Sigmoid colon (tissue), 7 donors: Measurements from ENCODE around the gene PCDH15. TPM values are rescaled to one million over a fixed set of nuclear protein-coding genes. Genes with fewer than 3 reads are reported as not detected.

Source experiments
- DNase-seq: peaks from one replicate; pipeline ENCODE4 v3.0.0-alpha.2; 2019
- H3K27ac ChIP-seq, 4 donors: fragments of 200-600 bp; sonication (generic); one replicate each; pipeline ENCODE4 v1.5.1; 2016 to 2019; ENCODE audit warnings: mild to moderate bottlenecking in 1 of 4
- H3K27me3 ChIP-seq, 3 donors: fragments of 200-600 bp; sonication (generic); one replicate each; pipeline ENCODE4 v1.5.1; 2019; ENCODE audit warnings: mild to moderate bottlenecking in 1 of 3
- H3K36me3 ChIP-seq, 4 donors: fragments of 200-600 bp; sonication (generic); one replicate each; pipeline ENCODE4 v1.5.1; 2016 to 2019
- H3K4me1 ChIP-seq, 4 donors: fragments of 200-600 bp; sonication (generic); one replicate each; pipeline ENCODE4 v1.5.1; 2017 to 2019
- H3K4me3 ChIP-seq, 4 donors: fragments of 200-600 bp; sonication (generic); one replicate each; pipeline ENCODE4 v1.5.1; 2017 to 2019; ENCODE audit warnings: mild to moderate bottlenecking in 2 of 4, moderate library complexity in 1 of 4
- H3K9me3 ChIP-seq, 4 donors: fragments of 200-600 bp in 3 of 4; sonication (generic) in 3 of 4; one replicate each; pipeline versions ENCODE4 v1.5.1 to v1.6.1; 2013 to 2019
- CTCF ChIP-seq, 4 experiments: fragments of 450-650 bp in 3 of 4; fragments of 200-600 bp in 1 of 4; IDR thresholded peaks; one replicate each; pipeline ENCODE4 v1.5.1; 2016 to 2019; ENCODE audit warnings: antibody characterized with exemption in 4 of 4, mild to moderate bottlenecking in 3 of 4, moderate library complexity in 2 of 4
- EP300 ChIP-seq, 4 donors: sonication (generic); formaldehyde crosslinking; IDR thresholded peaks; one replicate each; pipeline ENCODE4 v1.6.1; 2017; ENCODE audit warnings: antibody characterized with exemption in 4 of 4
- POLR2A ChIP-seq, 2 donors: fragments of 450-650 bp; IDR thresholded peaks; one replicate each; pipeline ENCODE4 v1.6.1; 2016; ENCODE audit warnings: antibody characterized with exemption in 2 of 2, mild to moderate bottlenecking in 2 of 2, moderate library complexity in 2 of 2
- POLR2AphosphoS5 ChIP-seq, 4 donors: sonication (generic); formaldehyde crosslinking; IDR thresholded peaks; one replicate each; pipeline ENCODE4 v1.6.1; 2017; ENCODE audit warnings: antibody characterized with exemption in 4 of 4
- WGBS, 2 donors: extraction: QIAGEN DNeasy Blood & Tissue Kit; methylation state at CpG; one replicate each; pipeline ENCODE4 v1.1.7; 2013; 5-methylcytosine and 5-hydroxymethylcytosine counted together
- intact Hi-C: fragments of 100-400 bp; cut with DNase I; formaldehyde crosslinking; loops from one replicate; pipeline ENCODE4 v1.15.1; 2023
- polyA plus RNA-seq, 3 donors: library from polyadenylated mRNA; stranded (reverse); fragments of 200-250 nt; gene quantifications; one replicate each; pipeline ENCODE4 v1.2.3, GENCODE V29; 2013
- total RNA-seq, 4 donors: library from RNA; depleted of rRNA; stranded (reverse); fragments of >200 nt; gene quantifications; one replicate each; pipeline ENCODE4 v1.1.0, GENCODE V29; 2016
- donor health status: healthy with polysubstance abuse.
- donor health status: Bipolar disorder and iron deficiency.
- donor health status: healthy.

Gene PCDH15
- total and polyA plus RNA-seq, 7 donors: 0.14 to 0.71 (median 0.16) TPM; not detected in 2

GRCh38 chr10:54799506-54799905, 1.5 kb downstream of the PCDH15 start:
- Histone ChIP-seq H3K9me3 (no peaks in the 10 kb centered on the region), H3K36me3 (no peaks in the 10 kb centered on the region), H3K27me3 (no peaks in the 10 kb centered on the region), H3K4me3 (no peak overlapping the region), H3K27ac (no peak overlapping the region), H3K4me1 (no peaks in the 10 kb centered on the region)
- intact Hi-C loops: no loop called here
- TF ChIP-seq EP300 (IDR thresholded peaks at IDR 0.05): no peak
- no peak for TF ChIP-seq CTCF (IDR thresholded peaks at IDR 0.05)
- TF ChIP-seq POLR2AphosphoS5 (IDR thresholded peaks at IDR 0.05): no peak
- no peak for TF ChIP-seq POLR2A (IDR thresholded peaks at IDR 0.05)
- 27 to 62% methylated on average over 1 of the region's 1 CpG for WGBS, 2 donors
- no peak for DNase-seq

GRCh38 chr10:54797636-54798321, 3.3 kb downstream of the PCDH15 start:
- 55 to 71% methylated on average over 9 of the region's 9 CpGs for WGBS, 2 donors
- DNase-seq: no peak
- H3K9me3 ChIP-seq: no peaks in the 10 kb centered on the region
- no peaks in the 10 kb centered on the region for H3K4me1 ChIP-seq
- H3K27me3 ChIP-seq: no peaks in the 10 kb centered on the region
- H3K27ac ChIP-seq: no peak overlapping the region
- TF ChIP-seq POLR2AphosphoS5 (IDR thresholded peaks at IDR 0.05) (no peak), POLR2A (IDR thresholded peaks at IDR 0.05) (no peak), EP300 (IDR thresholded peaks at IDR 0.05) (no peak), CTCF (IDR thresholded peaks at IDR 0.05) (no peak)
- no peaks in the 10 kb centered on the region for H3K36me3 ChIP-seq
- H3K4me3 ChIP-seq: no peak overlapping the region
- intact Hi-C loops: no loop called here

GRCh38 chr10:54796881-54797280, 4.2 kb downstream of the PCDH15 start:
- intact Hi-C loops: no loop called here
- no peaks in the 10 kb centered on the region for H3K4me1 ChIP-seq
- no peaks in the 10 kb centered on the region for H3K9me3 ChIP-seq
- H3K4me3 ChIP-seq: no peak overlapping the region
- 69 to 78% methylated on average over 3 of the region's 3 CpGs for WGBS, 2 donors
- H3K27me3 ChIP-seq: no peaks in the 10 kb centered on the region
- no peak for DNase-seq
- H3K36me3 ChIP-seq: no peaks in the 10 kb centered on the region
- no peak overlapping the region for H3K27ac ChIP-seq
- TF ChIP-seq CTCF (IDR thresholded peaks at IDR 0.05) (no peak), POLR2AphosphoS5 (IDR thresholded peaks at IDR 0.05) (no peak), EP300 (IDR thresholded peaks at IDR 0.05) (no peak), POLR2A (IDR thresholded peaks at IDR 0.05) (no peak)

GRCh38 chr10:54776622-54777021, 24.4 kb downstream of the PCDH15 start:
- Histone ChIP-seq H3K4me3 (no peak overlapping the region), H3K36me3 (no peaks in the 10 kb centered on the region), H3K27me3 (no peaks in the 10 kb centered on the region), H3K27ac (no peak overlapping the region), H3K9me3 (no peaks in the 10 kb centered on the region), H3K4me1 (no peaks in the 10 kb centered on the region)
- no peak for TF ChIP-seq POLR2A (IDR thresholded peaks at IDR 0.05)
- no peak for DNase-seq
- intact Hi-C loops: no loop called here
- WGBS, 2 donors: 86 to 89% methylated on average over 4 of the region's 4 CpGs

GRCh38 chr10:54772468-54773122, 28.4 kb downstream of the PCDH15 start:
- 67 to 80% methylated on average over 6 of the region's 6 CpGs for WGBS, 2 donors
- TF ChIP-seq EP300 (IDR thresholded peaks at IDR 0.05) (no peak), POLR2A (IDR thresholded peaks at IDR 0.05) (no peak), POLR2AphosphoS5 (IDR thresholded peaks at IDR 0.05) (no peak), CTCF (IDR thresholded peaks at IDR 0.05) (no peak)

More at GRCh38 chr10:54772468-54773122, 28.4 kb downstream of the PCDH15 start:
- H3K27me3 ChIP-seq: no peaks in the 10 kb centered on the region
- H3K4me3 ChIP-seq: no peak overlapping the region
- no peak for DNase-seq
- no peaks in the 10 kb centered on the region for H3K4me1 ChIP-seq
- intact Hi-C loops: no loop called here
- no peaks in the 10 kb centered on the region for H3K9me3 ChIP-seq
- no peaks in the 10 kb centered on the region for H3K36me3 ChIP-seq
- no peak overlapping the region for H3K27ac ChIP-seq
